ENCODE measurements around the gene PHACTR3. TPM values are rescaled to one million over a fixed set of nuclear protein-coding genes. Genes with fewer than 3 reads are reported as not detected.

PHACTR3 gene
- total and polyA plus RNA-seq, 2 of the 8 experiments (the other 6 are each of a cell fraction or from before 2014, with no cell fraction given), result 0.05 to 0.13 TPM

- TF ChIP-seq CHD7 (IDR thresholded peaks at IDR 0.05; ENCODE audit: insufficient replicate concordance, low read length), result no peak
- TF ChIP-seq CHD1 (IDR thresholded peaks at IDR 0.05; ENCODE audit: low read depth, low read length), result no peak
- TF ChIP-seq RXRA (IDR thresholded peaks at IDR 0.05; ENCODE audit: insufficient read depth, low read depth, low read length), result no peak
- no peak for TF ChIP-seq TAF1 (IDR thresholded peaks at IDR 0.05; ENCODE audit: low read depth, low read length)
- no peak for TF ChIP-seq JUN (IDR thresholded peaks at IDR 0.05; ENCODE audit: low read depth, low read length)
- no peak for TF ChIP-seq TBP (IDR thresholded peaks at IDR 0.05; ENCODE audit: low read depth, low read length)
- no peak for TF ChIP-seq KDM4A (IDR thresholded peaks at IDR 0.05; ENCODE audit: low read depth, low read length, severe bottlenecking)
- no peak for TF ChIP-seq KDM5A (IDR thresholded peaks at IDR 0.05; ENCODE audit: low read length)
- TF ChIP-seq BRCA1 (IDR thresholded peaks at IDR 0.05; ENCODE audit: low read depth, low read length), result no peak
- TF ChIP-seq RBBP5 (IDR thresholded peaks at IDR 0.05; ENCODE audit: borderline replicate concordance, low read depth, low read length), result no peak
Measured at GRCh38 chr20:59743767-59744485, 139.6 kb downstream of the PHACTR3 start (continued).
